Esophagus muscularis mucosa (tissue), 4 donors: Measurements from ENCODE around the gene TCF7. TPM values are rescaled to one million over a fixed set of nuclear protein-coding genes. Genes with fewer than 3 reads are reported as not detected.

Source experiments
- DNase-seq: peaks from one replicate; pipeline ENCODE4 v3.0.0-alpha.2; 2017; ENCODE audit errors: extremely low spot score
- H3K27ac ChIP-seq, 4 donors: fragments of 200-600 bp; sonication (generic); replicated peaks in 1 of 4; 1 replicate in 3 of 4; 2 replicates in 1 of 4; pipeline ENCODE4 v1.5.1; 2016 to 2019; ENCODE audit warnings: mild to moderate bottlenecking in 1 of 4
- H3K27me3 ChIP-seq, 4 donors: fragments of 200-600 bp; sonication (generic); one replicate each; pipeline versions ENCODE4 v1.5.1 to v1.6.0; 2016 to 2019
- H3K36me3 ChIP-seq, 4 donors: fragments of 200-600 bp; sonication (generic); one replicate each; pipeline ENCODE4 v1.5.1; 2016 to 2019
- H3K4me1 ChIP-seq, 4 donors: fragments of 200-600 bp; sonication (generic); one replicate each; pipeline ENCODE4 v1.5.1; 2016 to 2019
- H3K4me3 ChIP-seq, 4 donors: fragments of 200-600 bp; sonication (generic); 1 replicate in 2 of 4; 2 replicates in 2 of 4; pipeline ENCODE4 v1.5.1; 2016 to 2019; ENCODE audit warnings: mild to moderate bottlenecking in 4 of 4, moderate library complexity in 1 of 4
- H3K9me3 ChIP-seq, 4 donors: fragments of 200-600 bp; sonication (generic); 1 replicate in 3 of 4; 2 replicates in 1 of 4; pipeline ENCODE4 v1.5.1; 2016 to 2019
- EP300 ChIP-seq: sonication (generic); formaldehyde crosslinking; IDR thresholded peaks from one replicate; pipeline ENCODE4 v1.6.1; 2017; ENCODE audit warnings: antibody characterized with exemption
- POLR2A ChIP-seq: fragments of 450-650 bp; IDR thresholded peaks from one replicate; pipeline ENCODE4 v1.6.1; 2017; ENCODE audit warnings: antibody characterized with exemption, moderate library complexity, mild to moderate bottlenecking, low read depth
- POLR2AphosphoS5 ChIP-seq, 2 donors: sonication (generic); formaldehyde crosslinking; IDR thresholded peaks; one replicate each; pipeline ENCODE4 v1.6.1; 2017; ENCODE audit warnings: antibody characterized with exemption in 2 of 2
- WGBS: methylation state at CpG from one replicate; pipeline ENCODE4 v1.1.5; 2018; 5-methylcytosine and 5-hydroxymethylcytosine counted together
- intact Hi-C: fragments of 100-400 bp; cut with DNase I; formaldehyde crosslinking; loops from one replicate; pipeline ENCODE4 v1.15.1; 2023
- total RNA-seq, 4 donors: library from RNA; depleted of rRNA; stranded (reverse); fragments of >200 nt; gene quantifications; one replicate each; pipeline versions ENCODE4 v1.1.0 to v1.2.1, GENCODE V29; 2016
- TF ChIP-seq, protein P1 (sequence below), 3 experiments: fragments of 200-600 bp in 2 of 3; fragments of 450-650 bp in 1 of 3; sonication (generic) in 2 of 3; IDR thresholded peaks; one replicate each; pipeline ENCODE4 v1.5.1; 2017 to 2019; ENCODE audit warnings: antibody characterized with exemption in 3 of 3, mild to moderate bottlenecking in 2 of 3, moderate library complexity in 1 of 3

The TCF7 gene
- 1 to 10 TPM in 3 of 4 donors, under 1 TPM in 1; 0.99 to 2.1 (median 1.5) TPM for total RNA-seq

DNA sequence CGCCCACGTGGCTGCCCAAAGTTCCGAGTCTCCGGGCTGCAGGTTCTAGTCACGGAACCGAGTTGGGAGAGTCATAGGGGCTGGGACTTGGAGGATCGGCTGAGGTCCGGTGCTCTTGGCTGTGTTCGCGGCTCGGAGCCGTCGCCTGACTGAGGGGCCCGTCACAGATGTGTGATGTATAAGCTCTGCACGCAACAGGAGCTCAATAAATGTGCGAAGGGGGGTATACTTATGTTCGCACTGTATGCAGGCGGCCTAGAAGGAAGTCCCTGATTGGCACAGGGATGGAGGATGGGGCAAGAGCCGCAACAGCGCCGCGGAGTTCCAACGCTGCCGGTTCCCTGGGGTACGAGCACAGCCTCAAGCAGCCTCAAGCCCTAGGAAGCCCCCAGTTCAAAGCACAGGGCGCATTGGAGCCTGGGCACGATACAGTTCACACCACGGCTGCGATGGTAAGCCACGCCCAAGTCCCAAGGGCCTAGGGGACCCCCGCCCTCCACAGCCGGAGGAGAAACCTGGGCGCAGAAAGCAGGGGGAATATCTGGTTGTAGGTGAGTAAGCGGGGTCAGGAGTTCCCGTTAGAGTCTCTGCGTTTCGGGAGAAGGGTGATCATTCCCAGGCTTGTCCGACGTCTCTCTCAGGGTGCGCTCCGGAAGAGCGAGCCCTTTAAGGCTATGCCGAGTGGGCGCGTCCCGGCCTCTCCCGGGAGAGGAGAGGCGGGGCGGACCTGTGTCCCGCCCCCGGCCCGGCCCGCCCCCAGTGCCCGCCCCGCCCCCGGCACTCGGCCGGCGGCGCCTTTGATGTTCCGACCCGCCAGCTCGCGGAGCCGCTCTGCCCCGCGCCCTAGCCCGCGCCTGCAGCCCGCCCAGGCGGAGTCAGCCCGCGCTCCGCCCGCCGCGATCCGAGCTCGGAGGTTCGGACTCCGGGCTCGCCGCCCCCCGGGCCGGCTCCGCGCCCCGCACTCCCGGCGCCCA lies at the start of gene TCF7:
Gene TCF7 (plus strand): TSS at position 780 of the 974 bp plus-strand sequence. CDS start 226 bp downstream, outside the sequence.
- WGBS, result 0% methylated on average over 9 of the region's 90 CpGs

GRCh38 chr5:134069553-134069952 lies 44.9 kb upstream of the TCF7 start:
- peaks cover 0 to 26% (median 0%) of the 10 kb centered on the region in 4 donors for H3K27me3 ChIP-seq
- TF ChIP-seq POLR2A, result no peak
- no peak for TF ChIP-seq EP300
- no peak for TF ChIP-seq POLR2AphosphoS5 (IDR thresholded peaks at IDR 0.05)
- TF ChIP-seq, protein P1, sequence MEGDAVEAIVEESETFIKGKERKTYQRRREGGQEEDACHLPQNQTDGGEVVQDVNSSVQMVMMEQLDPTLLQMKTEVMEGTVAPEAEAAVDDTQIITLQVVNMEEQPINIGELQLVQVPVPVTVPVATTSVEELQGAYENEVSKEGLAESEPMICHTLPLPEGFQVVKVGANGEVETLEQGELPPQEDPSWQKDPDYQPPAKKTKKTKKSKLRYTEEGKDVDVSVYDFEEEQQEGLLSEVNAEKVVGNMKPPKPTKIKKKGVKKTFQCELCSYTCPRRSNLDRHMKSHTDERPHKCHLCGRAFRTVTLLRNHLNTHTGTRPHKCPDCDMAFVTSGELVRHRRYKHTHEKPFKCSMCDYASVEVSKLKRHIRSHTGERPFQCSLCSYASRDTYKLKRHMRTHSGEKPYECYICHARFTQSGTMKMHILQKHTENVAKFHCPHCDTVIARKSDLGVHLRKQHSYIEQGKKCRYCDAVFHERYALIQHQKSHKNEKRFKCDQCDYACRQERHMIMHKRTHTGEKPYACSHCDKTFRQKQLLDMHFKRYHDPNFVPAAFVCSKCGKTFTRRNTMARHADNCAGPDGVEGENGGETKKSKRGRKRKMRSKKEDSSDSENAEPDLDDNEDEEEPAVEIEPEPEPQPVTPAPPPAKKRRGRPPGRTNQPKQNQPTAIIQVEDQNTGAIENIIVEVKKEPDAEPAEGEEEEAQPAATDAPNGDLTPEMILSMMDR (IDR thresholded peaks at IDR 0.05), result no peak
- intact Hi-C loops, result no loop called here
- no peak for DNase-seq
- H3K4me1 ChIP-seq, result peaks cover 7 to 17% (median 8%) of the 10 kb centered on the region in 4 donors
- 94% methylated on average over 6 of the region's 6 CpGs for WGBS
- H3K27ac ChIP-seq, result no peak overlapping the region
- H3K36me3 ChIP-seq, result no peaks in the 10 kb centered on the region
- H3K4me3 ChIP-seq, result no peak overlapping the region
- no peaks in the 10 kb centered on the region for H3K9me3 ChIP-seq

More for the DNA sequence above, at the start of gene TCF7:
- Histone ChIP-seq H3K4me3 (peak within 1 kb of the TSS; percentile 59 to 62 (median 62)), H3K27me3 (peaks cover 0 to 34% (median 13%) of the 10 kb centered on the region in 4 donors), H3K36me3 (no peaks in the 10 kb centered on the region), H3K4me1 (peaks cover 17 to 25% (median 24%) of the 10 kb centered on the region in 4 donors), H3K9me3 (no peaks in the 10 kb centered on the region), H3K27ac (peak within 1 kb of the TSS in 3 of 4 donors; percentile 42 to 61 (median 43))
- intact Hi-C loops, result no loop called here
- TF ChIP-seq EP300, result no peak
- peak in 1 of 2 donors; percentile 58 for TF ChIP-seq POLR2AphosphoS5 (IDR thresholded peaks at IDR 0.05)
- no peak for DNase-seq

DNA sequence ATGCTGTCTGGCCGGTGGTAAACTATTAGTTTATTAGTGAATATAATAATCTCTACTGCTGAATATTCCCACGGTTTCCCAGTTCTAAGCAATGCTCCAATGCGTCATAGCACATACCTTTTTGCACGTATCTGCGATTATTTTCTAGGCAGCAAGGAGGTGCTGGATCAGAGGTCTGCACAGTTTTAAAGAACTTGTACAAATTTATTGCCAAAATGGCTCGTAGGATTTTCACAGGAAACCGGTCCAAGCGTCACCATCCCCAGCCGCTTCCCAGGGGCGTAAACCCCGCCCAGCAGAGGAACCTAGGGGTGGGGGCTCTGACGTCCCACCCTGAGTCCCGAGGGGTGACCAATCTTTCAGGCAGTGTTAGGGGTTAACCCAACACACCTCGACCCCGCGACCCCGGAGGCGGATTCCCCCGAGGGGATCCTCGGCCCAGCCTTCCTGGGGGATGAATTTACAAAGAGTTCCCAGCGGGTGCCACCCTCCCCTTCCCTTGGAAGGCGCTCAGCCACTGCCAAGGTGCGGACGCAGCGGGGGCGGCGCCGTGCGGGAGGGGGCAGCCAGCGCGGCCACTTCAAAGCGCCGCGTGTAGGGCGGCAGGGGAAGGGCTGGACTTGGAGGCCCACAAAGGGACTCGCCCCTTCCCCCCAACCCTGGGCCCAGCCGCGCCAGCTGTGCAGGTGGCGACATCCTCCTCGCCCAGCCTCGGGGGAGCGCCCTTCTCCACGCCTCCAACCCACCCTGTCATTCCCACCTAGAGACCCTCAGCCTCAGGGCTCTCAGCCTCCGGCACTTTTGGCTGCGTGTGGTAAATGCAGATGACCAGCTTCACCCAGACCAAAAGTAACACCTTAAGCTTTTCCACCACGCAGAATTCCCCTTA lies 43.5 kb upstream of the TCF7 start:
- H3K27ac ChIP-seq, result no peak overlapping the region
- H3K27me3 ChIP-seq, result peaks cover 0 to 29% (median 0%) of the 10 kb centered on the region in 4 donors
- DNase-seq, result no peak
- H3K36me3 ChIP-seq, result no peaks in the 10 kb centered on the region
- WGBS, result 14% methylated on average over 27 of the region's 46 CpGs
- peaks cover 7 to 17% (median 8%) of the 10 kb centered on the region in 4 donors for H3K4me1 ChIP-seq
- intact Hi-C loops, result no loop called here
- TF ChIP-seq POLR2A (no peak), POLR2AphosphoS5 (IDR thresholded peaks at IDR 0.05) (no peak), EP300 (no peak)
- TF ChIP-seq, protein P1 (IDR thresholded peaks at IDR 0.05), result no peak
- peak overlapping the region; percentile 40 to 58 (median 46) for H3K4me3 ChIP-seq
- H3K9me3 ChIP-seq, result no peaks in the 10 kb centered on the region

- Histone ChIP-seq H3K36me3 (no peaks in the 10 kb centered on the region), H3K9me3 (no peaks in the 10 kb centered on the region), H3K4me1 (peaks cover 7 to 17% (median 8%) of the 10 kb centered on the region in 4 donors), H3K27me3 (peaks cover 0 to 29% (median 0%) of the 10 kb centered on the region in 4 donors), H3K4me3 (peak overlapping the region; percentile 40 to 58 (median 46)), H3K27ac (no peak overlapping the region)
- TF ChIP-seq EP300, result no peak
- WGBS, result 77% methylated on average over 7 of the region's 7 CpGs
- intact Hi-C loops, result no loop called here
- DNase-seq, result no peak
Observed at GRCh38 chr5:134071614-134072207, 42.8 kb upstream of the TCF7 start.

DNA sequence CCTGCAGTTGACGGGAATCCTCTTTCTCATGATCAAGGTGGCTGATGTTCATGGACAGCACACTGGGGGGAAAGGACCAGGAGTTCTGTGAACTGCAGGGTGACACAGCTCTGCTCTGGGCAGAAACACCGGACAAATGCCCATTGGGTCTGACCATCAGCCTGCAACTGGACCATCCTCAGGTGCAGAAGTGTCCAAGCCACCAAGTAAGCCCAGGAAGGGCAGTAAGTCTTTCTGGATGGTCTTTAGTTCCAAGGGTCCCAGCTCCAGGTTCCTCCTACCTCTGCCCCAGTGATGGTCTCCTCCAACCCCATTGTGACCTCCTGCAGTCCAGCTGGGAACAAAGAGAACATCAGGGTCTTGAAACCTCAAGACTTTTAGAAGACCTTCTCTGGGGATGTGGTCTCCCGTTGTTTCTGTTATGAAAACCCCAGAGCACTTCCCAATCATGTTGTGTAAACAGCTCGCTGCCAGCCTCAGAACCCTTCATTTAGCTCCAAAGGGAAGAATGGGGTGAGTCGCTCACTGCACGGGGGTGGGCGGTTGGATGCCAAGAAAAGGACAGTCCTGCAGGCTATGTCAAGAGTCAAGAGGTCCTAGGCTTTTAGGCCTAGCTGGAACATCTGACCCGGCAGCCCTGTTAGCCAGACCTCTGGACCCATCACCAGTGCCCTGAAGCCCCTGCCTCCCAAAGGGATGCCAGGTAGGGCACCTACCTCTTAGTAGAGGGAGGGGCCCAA lies 41.8 kb upstream of the TCF7 start:
- TF ChIP-seq, protein P1 (IDR thresholded peaks at IDR 0.05), result no peak
- TF ChIP-seq POLR2AphosphoS5 (IDR thresholded peaks at IDR 0.05) (no peak), EP300 (no peak), POLR2A (no peak)
- 93% methylated on average over 6 of the region's 8 CpGs for WGBS
- H3K27me3 ChIP-seq, result peaks cover 0 to 29% (median 0%) of the 10 kb centered on the region in 4 donors
- H3K27ac ChIP-seq, result no peak overlapping the region
- no peaks in the 10 kb centered on the region for H3K9me3 ChIP-seq
- H3K4me1 ChIP-seq, result peaks cover 7 to 17% (median 8%) of the 10 kb centered on the region in 4 donors
- no peak overlapping the region for H3K4me3 ChIP-seq
- intact Hi-C loops, result no loop called here
- H3K36me3 ChIP-seq, result no peaks in the 10 kb centered on the region
- no peak for DNase-seq
